HK-2 (cell line): Measurements from ENCODE around the gene PLXNB1.

ENCODE experiments used
- DNase-seq: peaks from one replicate; pipeline ENCODE4 v3.0.0-alpha.2; 2018; ENCODE audit not compliant: unreplicated experiment

PLXNB1 gene

GRCh38 chr3:48367201-48367600 is 62.7 kb downstream of the PLXNB1 start:
- no peak for DNase-seq

GRCh38 chr3:48364840-48365239 is 65.0 kb downstream of the PLXNB1 start:
- DNase-seq: no peak

GRCh38 chr3:48361928-48362327 is 68.0 kb downstream of the PLXNB1 start:
- no peak for DNase-seq

- no peak for DNase-seq
Observed at GRCh38 chr3:48356419-48356818, 73.5 kb downstream of the PLXNB1 start.

- DNase-seq: no peak
Observed at GRCh38 chr3:48353987-48354386, 75.9 kb downstream of the PLXNB1 start.
